ENCODE data around the gene ATP1B3.
"Not testable (repeated sequence)": the region's sequence is repeated elsewhere in the genome, so short reads cannot be mapped to it uniquely, and the experiment has no call there.

ATP1B3 gene

GRCh38 chr3:141905129-141905528 is 28.7 kb downstream of the ATP1B3 start:
- Histone ChIP-seq H3K4me1 (ENCODE audit: control insufficient read depth, insufficient read depth, low read length) (no peaks in the 10 kb centered on the region), H3K9me3 (ENCODE audit: control insufficient read depth, insufficient read depth, low read depth, low read length) (no peaks in the 10 kb centered on the region), H3K4me3 (ENCODE audit: low read depth, low read length) (no peak overlapping the region), H3K27ac (ENCODE audit: extremely low read depth, low read depth, low read length) (no peak overlapping the region), H3K36me3 (ENCODE audit: control insufficient read depth in 2 of 2, insufficient read depth in 1 of 2, low read length in 2 of 2) (peaks cover 21 to 54% of the 10 kb centered on the region in 2 experiments)
- TF ChIP-seq SCRT1 (tag by site-specific recombination; IDR thresholded peaks at IDR 0.05; ENCODE audit: borderline replicate concordance): no peak
- TF ChIP-seq, protein P1, sequence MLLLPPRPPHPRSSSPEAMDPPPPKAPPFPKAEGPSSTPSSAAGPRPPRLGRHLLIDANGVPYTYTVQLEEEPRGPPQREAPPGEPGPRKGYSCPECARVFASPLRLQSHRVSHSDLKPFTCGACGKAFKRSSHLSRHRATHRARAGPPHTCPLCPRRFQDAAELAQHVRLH (tag by site-specific recombination; IDR thresholded peaks at IDR 0.05): no peak
- ChIA-PET POLR2A (no interaction called here), CTCF (interaction anchor here (0.6 kb wide), 1 partner anchor 30 kb away, joined by 7 read pairs; no protein-coding TSS in a partner anchor)

GRCh38 chr3:141909408-141909807 is 33.0 kb downstream of the ATP1B3 start:
- ChIA-PET POLR2A (no interaction called here), CTCF (no interaction called here)
- Histone ChIP-seq H3K4me3 (ENCODE audit: low read depth, low read length) (no peak overlapping the region), H3K27ac (ENCODE audit: extremely low read depth, low read depth, low read length) (no peak overlapping the region), H3K9me3 (ENCODE audit: control insufficient read depth, insufficient read depth, low read depth, low read length) (no peaks in the 10 kb centered on the region), H3K36me3 (ENCODE audit: control insufficient read depth in 2 of 2, insufficient read depth in 1 of 2, low read length in 2 of 2) (peaks cover 21 to 80% of the 10 kb centered on the region in 2 experiments), H3K4me1 (ENCODE audit: control insufficient read depth, insufficient read depth, low read length) (no peaks in the 10 kb centered on the region)
- TF ChIP-seq ZNF843 (tag by site-specific recombination; IDR thresholded peaks at IDR 0.05) (no peak), ZNF623 (tag by site-specific recombination; IDR thresholded peaks at IDR 0.05) (peak; percentile 90)

DNA sequence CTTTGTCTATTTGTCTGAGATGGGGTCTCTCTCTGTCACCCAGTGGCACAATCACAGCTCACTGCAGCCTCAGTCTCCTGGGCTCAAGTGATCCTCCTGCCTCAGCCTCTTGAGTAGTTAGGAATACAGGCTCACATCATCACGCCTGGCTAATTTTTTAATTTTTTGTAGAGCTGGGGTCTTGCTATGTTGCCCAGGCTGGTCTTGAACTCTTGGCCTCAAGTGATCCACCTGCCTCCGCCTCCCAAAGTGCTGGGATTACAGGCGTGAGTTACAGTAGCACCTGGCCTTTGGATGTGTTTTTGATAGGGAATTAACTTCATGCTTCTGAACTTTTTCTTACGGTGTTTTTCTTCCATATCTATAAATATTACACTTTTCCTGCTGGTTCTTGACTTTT is 33.5 kb downstream of the ATP1B3 start:
- POLR2A ChIA-PET: not testable (repeated sequence)

DNA sequence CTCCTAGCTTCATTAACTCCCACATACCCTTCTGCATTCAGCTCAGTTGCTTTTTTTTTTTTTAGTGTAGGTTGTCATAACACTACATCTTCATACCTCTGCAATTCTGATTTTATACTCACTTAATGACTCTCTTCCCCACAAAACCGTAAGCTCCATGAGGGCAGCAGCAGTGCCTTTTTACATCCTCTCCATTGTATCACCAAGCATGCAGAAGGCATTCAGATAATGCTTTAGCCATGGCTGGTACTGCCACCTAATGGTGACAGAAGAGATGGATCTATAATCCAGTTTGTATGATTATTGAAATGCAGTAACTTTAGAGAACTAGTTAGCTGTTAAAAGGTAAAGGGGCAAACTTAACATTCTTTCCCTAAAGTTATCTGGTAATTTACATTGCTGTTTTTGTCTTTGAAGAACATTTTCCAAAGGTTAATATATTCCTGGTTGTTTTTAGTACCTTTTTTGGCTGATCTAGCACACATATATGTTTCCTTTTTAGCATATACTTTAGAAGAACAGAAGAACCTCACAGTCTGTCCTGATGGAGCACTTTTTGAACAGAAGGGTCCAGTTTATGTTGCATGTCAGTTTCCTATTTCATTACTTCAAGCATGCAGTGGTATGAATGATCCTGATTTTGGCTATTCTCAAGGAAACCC is 36.8 kb downstream of the ATP1B3 start:
- Histone ChIP-seq H3K27ac (ENCODE audit: extremely low read depth, low read depth, low read length) (no peak overlapping the region), H3K4me3 (ENCODE audit: low read depth, low read length) (no peak overlapping the region), H3K36me3 (ENCODE audit: control insufficient read depth in 2 of 2, insufficient read depth in 1 of 2, low read length in 2 of 2) (peaks cover 4 to 84% of the 10 kb centered on the region in 2 experiments; a peak in 2 of 3 replicates), H3K4me1 (ENCODE audit: control insufficient read depth, insufficient read depth, low read length) (no peaks in the 10 kb centered on the region), H3K9me3 (ENCODE audit: control insufficient read depth, insufficient read depth, low read depth, low read length) (no peaks in the 10 kb centered on the region)
- CTCF ChIA-PET: interaction anchor here (0.6 to 1.8 kb wide), 22 partner anchors 9 to 910 kb away, joined by 3 to 9 read pairs (median 4); partner anchors contain the start of gene RNF7
- POLR2A ChIA-PET: interaction anchor here (0.7 kb wide), 1 partner anchor 38 kb away, joined by 4 read pairs; no protein-coding TSS in a partner anchor
- TF ChIP-seq ZNF324 (tag by site-specific recombination; IDR thresholded peaks at IDR 0.05) (no peak), ZNF747 (tag by site-specific recombination; IDR thresholded peaks at IDR 0.05) (no peak), ZNF654 (tag by site-specific recombination; IDR thresholded peaks at IDR 0.05; ENCODE audit: low read depth) (peak; percentile 70), ZNF341 (tag by site-specific recombination; IDR thresholded peaks at IDR 0.05; ENCODE audit: low read depth) (no peak), ZNF658 (tag by site-specific recombination; IDR thresholded peaks at IDR 0.05) (no peak), TRIM28 (IDR thresholded peaks at IDR 0.05; ENCODE audit: borderline replicate concordance, low read length) (peak; percentile 69; the same call in 1 of the 2 replicates), SETDB1 (IDR thresholded peaks at IDR 0.05; ENCODE audit: insufficient read length, low read length) (peak; percentile 66)
- TF ChIP-seq, protein P2, sequence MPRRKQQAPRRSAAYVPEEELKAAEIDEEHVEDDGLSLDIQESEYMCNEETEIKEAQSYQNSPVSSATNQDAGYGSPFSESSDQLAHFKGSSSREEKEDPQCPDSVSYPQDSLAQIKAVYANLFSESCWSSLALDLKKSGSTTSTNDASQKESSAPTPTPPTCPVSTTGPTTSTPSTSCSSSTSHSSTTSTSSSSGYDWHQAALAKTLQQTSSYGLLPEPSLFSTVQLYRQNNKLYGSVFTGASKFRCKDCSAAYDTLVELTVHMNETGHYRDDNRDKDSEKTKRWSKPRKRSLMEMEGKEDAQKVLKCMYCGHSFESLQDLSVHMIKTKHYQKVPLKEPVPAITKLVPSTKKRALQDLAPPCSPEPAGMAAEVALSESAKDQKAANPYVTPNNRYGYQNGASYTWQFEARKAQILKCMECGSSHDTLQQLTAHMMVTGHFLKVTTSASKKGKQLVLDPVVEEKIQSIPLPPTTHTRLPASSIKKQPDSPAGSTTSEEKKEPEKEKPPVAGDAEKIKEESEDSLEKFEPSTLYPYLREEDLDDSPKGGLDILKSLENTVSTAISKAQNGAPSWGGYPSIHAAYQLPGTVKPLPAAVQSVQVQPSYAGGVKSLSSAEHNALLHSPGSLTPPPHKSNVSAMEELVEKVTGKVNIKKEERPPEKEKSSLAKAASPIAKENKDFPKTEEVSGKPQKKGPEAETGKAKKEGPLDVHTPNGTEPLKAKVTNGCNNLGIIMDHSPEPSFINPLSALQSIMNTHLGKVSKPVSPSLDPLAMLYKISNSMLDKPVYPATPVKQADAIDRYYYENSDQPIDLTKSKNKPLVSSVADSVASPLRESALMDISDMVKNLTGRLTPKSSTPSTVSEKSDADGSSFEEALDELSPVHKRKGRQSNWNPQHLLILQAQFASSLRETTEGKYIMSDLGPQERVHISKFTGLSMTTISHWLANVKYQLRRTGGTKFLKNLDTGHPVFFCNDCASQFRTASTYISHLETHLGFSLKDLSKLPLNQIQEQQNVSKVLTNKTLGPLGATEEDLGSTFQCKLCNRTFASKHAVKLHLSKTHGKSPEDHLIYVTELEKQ (tag by site-specific recombination; IDR thresholded peaks at IDR 0.05; ENCODE audit: borderline replicate concordance): no peak
- TF ChIP-seq, protein P3, sequence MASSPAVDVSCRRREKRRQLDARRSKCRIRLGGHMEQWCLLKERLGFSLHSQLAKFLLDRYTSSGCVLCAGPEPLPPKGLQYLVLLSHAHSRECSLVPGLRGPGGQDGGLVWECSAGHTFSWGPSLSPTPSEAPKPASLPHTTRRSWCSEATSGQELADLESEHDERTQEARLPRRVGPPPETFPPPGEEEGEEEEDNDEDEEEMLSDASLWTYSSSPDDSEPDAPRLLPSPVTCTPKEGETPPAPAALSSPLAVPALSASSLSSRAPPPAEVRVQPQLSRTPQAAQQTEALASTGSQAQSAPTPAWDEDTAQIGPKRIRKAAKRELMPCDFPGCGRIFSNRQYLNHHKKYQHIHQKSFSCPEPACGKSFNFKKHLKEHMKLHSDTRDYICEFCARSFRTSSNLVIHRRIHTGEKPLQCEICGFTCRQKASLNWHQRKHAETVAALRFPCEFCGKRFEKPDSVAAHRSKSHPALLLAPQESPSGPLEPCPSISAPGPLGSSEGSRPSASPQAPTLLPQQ (tag by site-specific recombination; IDR thresholded peaks at IDR 0.05): no peak
- TF ChIP-seq, protein P4, sequence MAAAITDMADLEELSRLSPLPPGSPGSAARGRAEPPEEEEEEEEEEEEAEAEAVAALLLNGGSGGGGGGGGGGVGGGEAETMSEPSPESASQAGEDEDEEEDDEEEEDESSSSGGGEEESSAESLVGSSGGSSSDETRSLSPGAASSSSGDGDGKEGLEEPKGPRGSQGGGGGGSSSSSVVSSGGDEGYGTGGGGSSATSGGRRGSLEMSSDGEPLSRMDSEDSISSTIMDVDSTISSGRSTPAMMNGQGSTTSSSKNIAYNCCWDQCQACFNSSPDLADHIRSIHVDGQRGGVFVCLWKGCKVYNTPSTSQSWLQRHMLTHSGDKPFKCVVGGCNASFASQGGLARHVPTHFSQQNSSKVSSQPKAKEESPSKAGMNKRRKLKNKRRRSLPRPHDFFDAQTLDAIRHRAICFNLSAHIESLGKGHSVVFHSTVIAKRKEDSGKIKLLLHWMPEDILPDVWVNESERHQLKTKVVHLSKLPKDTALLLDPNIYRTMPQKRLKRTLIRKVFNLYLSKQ (tag by site-specific recombination; IDR thresholded peaks at IDR 0.05; ENCODE audit: borderline replicate concordance): no peak

More for the DNA sequence above, 33.5 kb downstream of the ATP1B3 start:
- H3K36me3 ChIP-seq (ENCODE audit: control insufficient read depth in 2 of 2, insufficient read depth in 1 of 2, low read length in 2 of 2): peaks cover 17 to 84% of the 10 kb centered on the region in 2 experiments
- CTCF ChIA-PET; H3K9me3 ChIP-seq (ENCODE audit: control insufficient read depth, insufficient read depth, low read depth, low read length); H3K4me1 ChIP-seq (ENCODE audit: control insufficient read depth, insufficient read depth, low read length); H3K27ac ChIP-seq (ENCODE audit: extremely low read depth, low read depth, low read length); H3K4me3 ChIP-seq (ENCODE audit: low read depth, low read length): not testable (repeated sequence)
- TF ChIP-seq ZNF121 (tag by site-specific recombination; IDR thresholded peaks at IDR 0.05): peak; percentile 48; the same call in 1 of the 2 replicates
